ENCODE results near the gene DYNC2H1. TPM values are rescaled to one million over a fixed set of nuclear protein-coding genes. Genes with fewer than 3 reads are reported as not detected.

Gene DYNC2H1
- polyA plus RNA-seq, 1 experiment = 6.1 TPM

- Histone ChIP-seq H3K4me3 (ENCODE audit: low read depth, low read length) (no peak overlapping the region), H3K36me3 (ENCODE audit: control insufficient read depth, insufficient read depth, low read length) (no peaks in the 10 kb centered on the region), H3K27me3 (ENCODE audit: control insufficient read depth, insufficient read depth, low read length) (no peaks in the 10 kb centered on the region)
- TF ChIP-seq CTCF (IDR thresholded peaks at IDR 0.05; ENCODE audit: insufficient read depth, low read depth, low read length) = no peak
- DNase-seq (ENCODE audit: low read depth) = no peak
- CTCF ChIA-PET = no interaction called here
- POLR2A ChIA-PET = no interaction called here
These were observed 297.1 kb downstream of the DYNC2H1 start for GRCh38 chr11:103406357-103406756.

- CTCF ChIA-PET = interaction anchor here (0.6 kb wide), 1 partner anchor 83 kb away, joined by 3 read pairs; no protein-coding TSS in a partner anchor
- no peak for TF ChIP-seq CTCF (IDR thresholded peaks at IDR 0.05; ENCODE audit: insufficient read depth, low read depth, low read length)
- no peak overlapping the region for H3K4me3 ChIP-seq (ENCODE audit: low read depth, low read length)
- no peaks in the 10 kb centered on the region for H3K36me3 ChIP-seq (ENCODE audit: control insufficient read depth, insufficient read depth, low read length)
- no peaks in the 10 kb centered on the region for H3K27me3 ChIP-seq (ENCODE audit: control insufficient read depth, insufficient read depth, low read length)
- DNase-seq (ENCODE audit: low read depth) = no peak
- POLR2A ChIA-PET = no interaction called here
These were observed 298.4 kb downstream of the DYNC2H1 start for GRCh38 chr11:103407641-103408040.

- ChIA-PET POLR2A (no interaction called here), CTCF (interaction anchor here (1.4 kb wide), 1 partner anchor 16 kb away, joined by 3 read pairs; no protein-coding TSS in a partner anchor)
- H3K36me3 ChIP-seq (ENCODE audit: control insufficient read depth, insufficient read depth, low read length) = no peaks in the 10 kb centered on the region
- TF ChIP-seq CTCF (IDR thresholded peaks at IDR 0.05; ENCODE audit: insufficient read depth, low read depth, low read length) = no peak
- H3K27me3 ChIP-seq (ENCODE audit: control insufficient read depth, insufficient read depth, low read length) = no peaks in the 10 kb centered on the region
- no peak for DNase-seq (ENCODE audit: low read depth)
- H3K4me3 ChIP-seq (ENCODE audit: low read depth, low read length) = no peak overlapping the region
These were observed 304.2 kb downstream of the DYNC2H1 start for GRCh38 chr11:103413266-103413888.

- no peaks in the 10 kb centered on the region for H3K27me3 ChIP-seq (ENCODE audit: control insufficient read depth, insufficient read depth, low read length)
- H3K4me3 ChIP-seq (ENCODE audit: low read depth, low read length) = no peak overlapping the region
- POLR2A ChIA-PET = no interaction called here
- no peaks in the 10 kb centered on the region for H3K36me3 ChIP-seq (ENCODE audit: control insufficient read depth, insufficient read depth, low read length)
- TF ChIP-seq CTCF (IDR thresholded peaks at IDR 0.05; ENCODE audit: insufficient read depth, low read depth, low read length) = no peak
- DNase-seq (ENCODE audit: low read depth) = no peak
- CTCF ChIA-PET = no interaction called here
These were observed 308.8 kb downstream of the DYNC2H1 start for GRCh38 chr11:103418014-103418413.

- TF ChIP-seq CTCF (IDR thresholded peaks at IDR 0.05; ENCODE audit: insufficient read depth, low read depth, low read length) = no peak
- Histone ChIP-seq H3K4me3 (ENCODE audit: low read depth, low read length) (no peak overlapping the region), H3K27me3 (ENCODE audit: control insufficient read depth, insufficient read depth, low read length) (no peaks in the 10 kb centered on the region), H3K36me3 (ENCODE audit: control insufficient read depth, insufficient read depth, low read length) (no peaks in the 10 kb centered on the region)
- ChIA-PET CTCF (no interaction called here), POLR2A (no interaction called here)
- no peak for DNase-seq (ENCODE audit: low read depth)
These were observed 311.4 kb downstream of the DYNC2H1 start for GRCh38 chr11:103420593-103420992.

All from BJ (cell line).